ENCODE results near the gene C3orf70.

The C3orf70 gene, protein sequence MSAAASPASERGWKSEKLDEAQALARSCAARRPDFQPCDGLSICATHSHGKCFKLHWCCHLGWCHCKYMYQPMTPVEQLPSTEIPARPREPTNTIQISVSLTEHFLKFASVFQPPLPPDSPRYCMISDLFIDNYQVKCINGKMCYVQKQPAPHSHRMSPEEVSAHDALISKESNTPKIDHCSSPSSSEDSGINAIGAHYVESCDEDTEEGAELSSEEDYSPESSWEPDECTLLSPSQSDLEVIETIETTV

GRCh38 chr3:185152410-185153170 lies at the start of gene C3orf70:
Gene C3orf70, minus strand, starts transcription at chr3:185153060. Its CDS starts 237 bp downstream, at chr3:185152823.
- DNase-seq (ENCODE audit: low read depth) = no peak

- DNase-seq (ENCODE audit: low read depth) = no peak
These were observed 47.8 kb upstream of the C3orf70 start for GRCh38 chr3:185200639-185201038.

- DNase-seq (ENCODE audit: low read depth) = no peak
These were observed 46.8 kb upstream of the C3orf70 start for GRCh38 chr3:185199671-185200070.

DNA sequence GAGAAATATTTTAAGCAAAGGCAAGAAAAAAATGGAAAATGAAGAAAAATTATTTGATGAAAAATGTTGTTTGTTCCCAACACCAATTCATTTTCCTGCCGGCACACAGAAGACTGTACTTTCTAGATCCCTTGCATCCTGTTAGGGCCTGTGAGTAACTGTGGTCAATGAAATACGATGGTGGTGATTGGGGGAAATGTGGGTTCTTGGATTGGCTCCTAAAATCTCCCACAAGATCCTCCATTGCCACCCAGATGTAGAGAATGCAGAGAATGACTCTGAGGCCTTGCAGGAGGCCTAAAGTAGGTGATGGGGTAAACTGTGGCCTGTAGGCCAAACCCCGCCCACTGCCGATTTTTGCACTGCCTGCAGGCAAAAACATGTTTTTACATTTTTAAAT lies 46.3 kb upstream of the C3orf70 start:
- DNase-seq (ENCODE audit: low read depth) = no peak

GRCh38 chr3:185197068-185197467 lies 44.2 kb upstream of the C3orf70 start:
- no peak for DNase-seq (ENCODE audit: low read depth)

GRCh38 chr3:185195652-185196051 lies 42.8 kb upstream of the C3orf70 start:
- DNase-seq (ENCODE audit: low read depth) = no peak

DNA sequence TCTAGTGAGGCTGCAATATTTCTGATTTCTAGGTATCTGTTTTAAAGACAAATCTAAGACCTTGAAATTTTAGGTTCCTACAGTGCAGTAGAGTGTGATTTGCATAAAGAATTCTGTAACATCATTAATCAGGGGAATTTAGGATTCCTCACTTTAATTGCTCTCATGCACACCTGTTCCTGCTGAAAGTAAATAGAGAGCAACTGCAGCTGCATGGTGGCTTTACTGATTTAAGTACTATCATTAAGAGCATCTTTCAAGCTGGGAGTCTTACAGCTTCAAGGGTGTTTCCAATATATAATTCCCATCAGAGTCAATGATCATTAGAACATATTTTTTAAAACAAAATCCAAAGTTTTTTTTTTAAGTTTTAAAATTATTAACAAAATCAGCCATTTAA lies 36.0 kb upstream of the C3orf70 start:
- no peak for DNase-seq (ENCODE audit: low read depth)

GRCh38 chr3:185187391-185187790 lies 34.5 kb upstream of the C3orf70 start:
- no peak for DNase-seq (ENCODE audit: low read depth)

DNA sequence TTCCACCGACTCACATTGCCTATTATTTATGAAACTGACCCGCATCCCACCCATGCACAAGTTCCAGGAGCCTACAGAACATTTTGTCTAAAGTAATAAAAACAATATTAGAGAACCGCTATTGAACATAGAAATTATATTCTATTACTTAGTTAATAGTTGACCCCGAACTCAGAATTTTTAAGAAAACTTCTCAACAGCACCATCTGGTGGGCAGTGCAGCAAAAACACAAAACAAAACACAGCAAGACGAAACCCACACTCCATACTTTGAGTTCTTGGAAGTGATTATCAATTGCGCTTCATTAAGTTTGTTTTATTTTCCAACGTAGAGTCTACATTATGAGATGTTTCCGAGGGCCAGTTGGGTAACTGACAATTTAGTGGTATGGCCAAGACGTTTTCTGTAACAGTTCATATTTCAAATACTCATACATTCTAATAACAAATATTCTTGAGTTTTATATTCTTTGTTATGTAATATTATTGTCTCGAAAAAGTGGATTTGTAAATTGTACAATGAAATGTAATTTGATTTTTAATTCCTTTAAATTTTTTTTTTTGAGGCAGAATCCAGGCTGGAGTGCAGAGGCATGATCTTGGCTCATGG lies 24.0 kb upstream of the C3orf70 start:
- DNase-seq (ENCODE audit: low read depth) = no peak

- no peak for DNase-seq (ENCODE audit: low read depth)
These were observed 22.6 kb upstream of the C3orf70 start for GRCh38 chr3:185175370-185175987.

- DNase-seq (ENCODE audit: low read depth) = no peak
These were observed 19.5 kb upstream of the C3orf70 start for GRCh38 chr3:185172086-185173049.

DNA sequence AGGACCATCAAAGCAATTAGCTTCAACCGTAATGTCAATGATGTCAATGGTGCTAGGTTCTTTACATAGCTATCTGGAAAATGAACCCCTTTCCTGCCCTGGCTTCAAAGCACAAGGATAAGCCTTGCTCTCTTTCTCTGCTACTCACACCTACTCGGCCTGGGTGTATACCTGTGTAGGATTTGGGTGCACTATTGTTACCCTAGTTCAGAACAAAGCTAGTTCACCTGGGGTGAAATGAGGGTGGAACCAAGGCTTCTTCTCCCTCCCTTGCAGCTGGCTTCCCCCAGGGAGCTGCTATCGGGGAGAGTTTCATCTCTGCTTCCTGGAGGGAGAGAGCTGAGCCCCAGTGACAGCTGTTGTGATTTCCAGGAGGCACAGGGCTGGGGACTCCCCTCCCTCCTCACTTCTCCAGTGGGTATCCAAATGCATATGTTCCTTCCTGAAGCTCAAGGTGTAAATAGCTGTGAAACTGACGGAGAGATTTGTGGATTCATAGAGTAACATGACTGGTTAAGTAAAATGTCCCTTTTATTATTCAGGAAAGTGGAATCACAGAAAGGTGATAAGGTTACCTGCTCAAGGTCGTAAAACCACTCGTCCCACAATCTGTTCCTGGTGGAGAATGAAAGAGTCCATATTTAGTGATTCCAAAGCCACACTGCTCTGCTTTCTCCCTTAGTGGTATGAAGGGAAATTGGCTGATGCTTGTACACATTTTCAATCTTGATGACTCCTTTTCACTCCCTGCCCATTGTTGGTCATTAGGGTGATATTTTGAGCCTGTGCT lies 11.8 kb upstream of the C3orf70 start:
- DNase-seq (ENCODE audit: low read depth) = no peak

DNA sequence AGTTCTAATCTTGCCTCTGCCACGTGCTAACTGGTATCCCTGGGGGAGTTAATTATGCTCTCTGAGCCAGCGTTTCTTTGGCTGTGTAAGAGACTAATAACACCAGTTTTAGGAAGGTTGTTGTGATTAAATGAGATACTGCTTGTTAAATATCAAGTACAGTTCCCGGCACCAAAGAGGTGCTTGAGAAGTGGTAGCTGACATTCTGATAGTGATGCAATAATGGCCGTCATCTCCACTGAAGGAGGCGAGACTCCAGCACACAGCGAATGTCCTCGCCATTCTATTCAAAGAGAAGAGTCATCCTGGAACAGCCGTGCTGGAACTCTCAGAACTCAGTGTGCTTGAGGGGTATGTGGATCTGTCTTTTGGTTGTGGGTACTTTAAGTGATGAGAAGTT lies 9.8 kb upstream of the C3orf70 start:
- no peak for DNase-seq (ENCODE audit: low read depth)

DNA sequence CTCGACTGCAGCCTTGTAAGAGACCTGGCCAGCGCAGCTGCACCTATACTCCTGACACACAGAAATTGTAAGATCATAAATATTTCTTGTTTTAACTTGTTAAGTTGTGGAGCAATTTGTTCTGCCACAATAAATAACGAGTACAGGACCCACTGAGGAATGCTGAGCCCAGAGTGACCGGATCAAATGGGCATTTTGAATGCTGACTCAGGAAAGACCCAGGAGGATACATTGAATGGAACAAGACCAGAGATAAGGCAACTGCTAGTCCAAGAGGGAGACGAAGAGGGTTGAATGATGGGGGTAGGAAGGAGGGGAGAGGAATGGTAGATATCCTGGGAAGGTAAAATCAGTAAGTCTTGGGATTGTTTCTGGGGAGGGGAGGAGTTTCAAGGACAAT lies 8.9 kb upstream of the C3orf70 start:
- no peak for DNase-seq (ENCODE audit: low read depth)

- DNase-seq (ENCODE audit: low read depth) = no peak
These were observed 4.5 kb upstream of the C3orf70 start for GRCh38 chr3:185157347-185157746.

DNA sequence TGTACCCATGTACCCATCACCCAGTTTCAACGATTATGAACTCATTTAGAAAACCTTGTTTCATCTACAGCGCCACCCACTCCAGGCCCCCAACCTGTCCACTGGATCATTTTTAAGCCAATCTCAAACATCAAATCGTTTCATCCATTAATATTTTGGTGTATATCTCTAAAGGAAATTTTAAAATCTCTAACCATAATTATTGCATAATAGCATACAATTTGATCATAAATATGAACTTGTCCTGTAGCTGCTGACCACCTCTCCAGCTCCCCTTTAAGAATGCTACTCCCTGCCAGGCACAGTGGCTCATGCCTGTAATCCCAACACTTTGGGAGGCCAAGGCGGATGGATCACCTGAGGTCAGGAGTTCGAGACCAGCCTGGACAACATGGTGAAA lies 2.8 kb upstream of the C3orf70 start:
- DNase-seq (ENCODE audit: low read depth) = no peak

GRCh38 chr3:185153861-185154629 lies 1.2 kb upstream of the C3orf70 start:
- no peak for DNase-seq (ENCODE audit: low read depth)

- DNase-seq (ENCODE audit: low read depth) = no peak
These were observed 411 bp upstream of the C3orf70 start for GRCh38 chr3:185153171-185153771.

GRCh38 chr3:185151964-185152409 lies 873 bp downstream of the C3orf70 start:
- no peak for DNase-seq (ENCODE audit: low read depth)

Data from activated T-helper 1 cell treated with Interleukin-2 at 50 U/mL for 16 hours (primary cell).